DOHH2 (cell line): ENCODE results near the gene THSD1.

Source experiments
- CTCF ChIP-seq: fragments of 200-600 bp; sonication (generic); IDR thresholded peaks from one replicate; pipeline ENCODE4 v1.5.1; 2014; ENCODE audit warnings: antibody characterized with exemption, mild to moderate bottlenecking, low read depth, low read length; ENCODE audit not compliant: poor library complexity, severe bottlenecking
- EZH2phosphoT487 ChIP-seq: fragments of 200-600 bp; sonication (generic); IDR thresholded peaks from 2 replicates; pipeline ENCODE4 v1.6.1; 2017; ENCODE audit warnings: borderline replicate concordance, mild to moderate bottlenecking, antibody characterized with exemption, low read length, moderate library complexity, mixed read lengths

- TF ChIP-seq CTCF (no peak), EZH2phosphoT487 (no peak)
Measured at GRCh38 chr13:52345048-52345447, 60.9 kb downstream of the THSD1 start.
